K562 (cell line): ENCODE measurements around the gene DUS1L. TPM values are rescaled to one million over a fixed set of nuclear protein-coding genes. Genes with fewer than 3 reads are reported as not detected.
A peak's percentile ranks its signal among the peaks of the same experiment; 100 is the strongest.

Source experiments
- ARID2 ChIP-seq: fragments of 450-650 bp; IDR thresholded peaks from 2 replicates; pipeline ENCODE4 v1.6.1; 2017; ENCODE audit warnings: antibody characterized with exemption, mild to moderate bottlenecking
- ARNT ChIP-seq, 2 experiments: fragments of 450-650 bp; IDR thresholded peaks; 2 replicates each; pipeline ENCODE4 v1.6.1; 2016; ENCODE audit warnings: mild to moderate bottlenecking in 1 of 2
- BCLAF1 ChIP-seq, 2 experiments: fragments of 450-650 bp in 1 of 2; IDR thresholded peaks; 2 replicates each; pipeline ENCODE4 v1.6.1; 2011 to 2017; ENCODE audit warnings: low read depth in 2 of 2, antibody characterized with exemption in 1 of 2, borderline replicate concordance in 1 of 2, low read length in 1 of 2, mild to moderate bottlenecking in 1 of 2, mixed read lengths in 1 of 2; ENCODE audit not compliant: control insufficient read depth in 1 of 2
- CAMTA2 ChIP-seq: fragments of 250-450 bp; sonication (Bioruptor Pico); conservative IDR thresholded peaks from 2 replicates; pipeline ENCODE4 v1.5.1; 2022
- CHD2 ChIP-seq: IDR thresholded peaks from 2 replicates; pipeline ENCODE4 v1.6.1; 2011; ENCODE audit warnings: low read depth, low read length
- CREBBP ChIP-seq: IDR thresholded peaks from one replicate; pipeline ENCODE4 v1.6.1; 2012; ENCODE audit warnings: low read depth, mild to moderate bottlenecking, control low read depth, inconsistent platforms, low read length
- CTBP1 ChIP-seq: fragments of 450-650 bp; IDR thresholded peaks from 2 replicates; pipeline ENCODE4 v1.6.1; 2016; ENCODE audit warnings: borderline replicate concordance
- GTF2F1 ChIP-seq: IDR thresholded peaks from 2 replicates; pipeline ENCODE4 v1.6.1; 2011; ENCODE audit warnings: low read depth, low read length, improper control_type of control experiment
- HDAC8 ChIP-seq: fragments of 450-650 bp; IDR thresholded peaks from 2 replicates; pipeline ENCODE4 v1.6.1; 2016; ENCODE audit warnings: mild to moderate bottlenecking, missing genetic modification characterization, moderate library complexity, missing compliant biosample characterization
- IFI16 ChIP-seq: fragments of 250-450 bp; sonication (Bioruptor Pico); IDR thresholded peaks from 2 replicates; pipeline ENCODE4 v2.1.2; 2022; ENCODE audit warnings: mild to moderate bottlenecking, inconsistent platforms
- NELFE ChIP-seq: IDR thresholded peaks from 2 replicates; pipeline ENCODE4 v1.6.1; 2011; ENCODE audit warnings: mild to moderate bottlenecking; ENCODE audit not compliant: insufficient read depth, insufficient read length
- POLR2AphosphoS2 ChIP-seq: IDR thresholded peaks from 2 replicates; pipeline ENCODE4 v1.6.1; 2012; ENCODE audit warnings: low read length, improper control_type of control experiment
- RREB1 ChIP-seq: fragments of 250-450 bp; sonication (Bioruptor Pico); IDR thresholded peaks from 2 replicates; pipeline ENCODE4 v1.4.0; 2020
- SAFB ChIP-seq: fragments of 200-400 bp; formaldehyde crosslinking; IDR thresholded peaks from 2 replicates; pipeline ENCODE4 v1.6.1; 2017; ENCODE audit warnings: low read depth, low read length, borderline replicate concordance
- SIRT6 ChIP-seq: IDR thresholded peaks from one replicate; pipeline ENCODE4 v1.6.1; 2012; ENCODE audit warnings: low read depth, mild to moderate bottlenecking, control low read depth, inconsistent platforms, low read length, moderate library complexity
- SMARCE1 ChIP-seq: fragments of 450-650 bp; IDR thresholded peaks from 2 replicates; pipeline ENCODE4 v1.7.1; 2016; ENCODE audit warnings: mild to moderate bottlenecking
- U2AF1 ChIP-seq: fragments of 200-400 bp; formaldehyde crosslinking; optimal IDR thresholded peaks from 2 replicates; pipeline ENCODE3; 2017; ENCODE audit warnings: mild to moderate bottlenecking, low read depth, low read length, moderate library complexity
- ZNF449 ChIP-seq: fragments of 250-450 bp; sonication (Bioruptor Pico); IDR thresholded peaks from 2 replicates; pipeline ENCODE4 v1.8.0; 2022; ENCODE audit warnings: moderate library complexity, mild to moderate bottlenecking, inconsistent platforms
- ZNF764 ChIP-seq: fragments of 250-450 bp; sonication (Bioruptor Pico); IDR thresholded peaks from 2 replicates; pipeline ENCODE4 v1.4.0; 2020; ENCODE audit warnings: low read depth, mild to moderate bottlenecking, moderate library complexity
- polyA plus RNA-seq, 8 experiments: library from polyadenylated mRNA; depleted of rRNA in 4 of 8; stranded (reverse) in 5 of 8; unstranded in 3 of 8; fragments of >200 nt; fragmentation: Nextera tagmentation in 2 of 8; fragmentation: Illumina TruSeq in 1 of 8; extraction: Ambion mirVana in 2 of 8; extraction: Trizol in 1 of 8; gene quantifications; 2 replicates each; pipeline versions ENCODE4 v1.2.1 to v1.2.3, GENCODE V29; 2011 to 2014; ENCODE audit warnings: inconsistent platforms in 1 of 8, missing spikeins in 1 of 8
- total RNA-seq, 7 experiments: library from RNA; depleted of rRNA in 6 of 7; stranded (reverse); fragments of >200 nt in 6 of 7; fragmentation: Illumina TruSeq in 2 of 7; extraction: Trizol in 2 of 7; gene quantifications; 2 replicates each; pipeline versions ENCODE4 v1.2.1 to v1.2.3, GENCODE V29; 2011 to 2021; ENCODE audit warnings: low replicate concordance in 1 of 7

DUS1L gene
- total and polyA plus RNA-seq, 9 of the 15 experiments (the other 6 are each of a cell fraction or from before 2014, with no cell fraction given), result 7.8 to 210 (median 83.9) TPM

GRCh38 chr17:82098169-82098938 lies 32.8 kb upstream of the DUS1L start, which contains the start of gene FASN (continued):
- TF ChIP-seq ARID2, result no peak
- TF ChIP-seq SAFB, result peak; percentile 68
- no peak for TF ChIP-seq ZNF764 (CRISPR knock-in tag)
- TF ChIP-seq ARNT (IDR thresholded peaks at IDR 0.05), result no peak
- TF ChIP-seq NELFE, result no peak
- peak; percentile 100 for TF ChIP-seq CTBP1
- no peak for TF ChIP-seq SIRT6
- peak; percentile 74 for TF ChIP-seq CHD2
- no peak for TF ChIP-seq CREBBP
- TF ChIP-seq SMARCE1, result no peak
- TF ChIP-seq HDAC8, result no peak
- 0 out of 2 replicates have a peak, but pooled peaks have one; percentile 81 for TF ChIP-seq GTF2F1
- TF ChIP-seq POLR2AphosphoS2, result no peak
- no peak for TF ChIP-seq BCLAF1 (IDR thresholded peaks at IDR 0.05; ENCODE audit: borderline replicate concordance in 1 of 2, control insufficient read depth in 1 of 2, low read depth in 2 of 2, low read length in 1 of 2)
- peak; percentile 67; the same call in 1 of the 2 replicates for TF ChIP-seq RREB1 (CRISPR knock-in tag)
- TF ChIP-seq U2AF1, result peak; percentile 31
- no peak for TF ChIP-seq IFI16 (CRISPR knock-in tag)
- TF ChIP-seq CAMTA2 (CRISPR knock-in tag), result no peak
- no peak for TF ChIP-seq ZNF449 (CRISPR knock-in tag)
